ENCODE results near the gene ZNRF2. TPM values are rescaled to one million over a fixed set of nuclear protein-coding genes. Genes with fewer than 3 reads are reported as not detected.

The ZNRF2 gene
- total and polyA plus RNA-seq, 2 donors (not counting 1 experiment from before 2014, with no cell fraction given), result 2.6 to 7.9 TPM

DNA sequence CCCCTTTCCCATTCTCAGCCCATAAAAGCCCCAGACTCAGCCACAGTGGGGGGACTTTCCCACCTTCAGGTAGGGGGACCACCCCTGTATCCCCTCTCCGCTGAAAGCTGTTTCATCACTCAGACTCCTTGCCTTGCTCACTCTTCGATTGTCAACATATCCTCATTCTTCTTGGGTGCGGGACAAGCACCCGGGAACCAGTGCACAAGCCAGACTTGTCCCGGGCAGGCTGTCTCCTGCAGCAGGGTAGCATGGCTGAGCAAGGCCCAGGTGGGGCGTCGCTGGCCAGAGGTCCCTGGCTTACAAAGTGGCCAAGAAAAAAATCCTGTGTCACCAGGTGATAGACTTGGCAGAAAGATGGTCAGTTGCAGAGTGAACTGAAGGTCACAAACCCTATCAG, 129.5 kb downstream of the ZNRF2 start:
- no peak for TF ChIP-seq EZH2 (IDR thresholded peaks at IDR 0.05; ENCODE audit: low read length, missing control alignments)
- TF ChIP-seq, protein P1, sequence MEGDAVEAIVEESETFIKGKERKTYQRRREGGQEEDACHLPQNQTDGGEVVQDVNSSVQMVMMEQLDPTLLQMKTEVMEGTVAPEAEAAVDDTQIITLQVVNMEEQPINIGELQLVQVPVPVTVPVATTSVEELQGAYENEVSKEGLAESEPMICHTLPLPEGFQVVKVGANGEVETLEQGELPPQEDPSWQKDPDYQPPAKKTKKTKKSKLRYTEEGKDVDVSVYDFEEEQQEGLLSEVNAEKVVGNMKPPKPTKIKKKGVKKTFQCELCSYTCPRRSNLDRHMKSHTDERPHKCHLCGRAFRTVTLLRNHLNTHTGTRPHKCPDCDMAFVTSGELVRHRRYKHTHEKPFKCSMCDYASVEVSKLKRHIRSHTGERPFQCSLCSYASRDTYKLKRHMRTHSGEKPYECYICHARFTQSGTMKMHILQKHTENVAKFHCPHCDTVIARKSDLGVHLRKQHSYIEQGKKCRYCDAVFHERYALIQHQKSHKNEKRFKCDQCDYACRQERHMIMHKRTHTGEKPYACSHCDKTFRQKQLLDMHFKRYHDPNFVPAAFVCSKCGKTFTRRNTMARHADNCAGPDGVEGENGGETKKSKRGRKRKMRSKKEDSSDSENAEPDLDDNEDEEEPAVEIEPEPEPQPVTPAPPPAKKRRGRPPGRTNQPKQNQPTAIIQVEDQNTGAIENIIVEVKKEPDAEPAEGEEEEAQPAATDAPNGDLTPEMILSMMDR (conservative IDR thresholded peaks at IDR 0.05 in 1 of 2, IDR thresholded peaks at IDR 0.05 in 1 of 2; ENCODE audit: low read depth in 1 of 2, low read length in 2 of 2), result no peak
- H3K79me2 ChIP-seq (ENCODE audit: control insufficient read depth, insufficient read depth, low read length), result no peaks in the 10 kb centered on the region
- no peak overlapping the region for H3K4me2 ChIP-seq (ENCODE audit: extremely low read depth, insufficient read depth, low read length)
- H3K27ac ChIP-seq (ENCODE audit: insufficient read depth, low read length), result no peak overlapping the region
- no peak for DNase-seq (ENCODE audit: low read depth in 2 of 2)
- H3K27me3 ChIP-seq (ENCODE audit: control insufficient read depth, insufficient read depth, low read length), result no peaks in the 10 kb centered on the region
- H3K36me3 ChIP-seq (ENCODE audit: control insufficient read depth, insufficient read depth, low read length), result no peaks in the 10 kb centered on the region
- no peak overlapping the region for H2AFZ ChIP-seq (ENCODE audit: low read length)
- no peak overlapping the region for H3K4me3 ChIP-seq (replicated peaks in 1 of 4; ENCODE audit: control extremely low read depth in 1 of 4, insufficient read depth in 1 of 4, low read depth in 3 of 4, low read length in 4 of 4)
- no peaks in the 10 kb centered on the region for H4K20me1 ChIP-seq (ENCODE audit: control insufficient read depth, extremely low read depth, insufficient read depth, low read length)
- no peaks in the 10 kb centered on the region for H3K9me3 ChIP-seq (ENCODE audit: control insufficient read depth, insufficient read depth, low read depth, low read length)
- no peaks in the 10 kb centered on the region for H3K4me1 ChIP-seq (ENCODE audit: control insufficient read depth, extremely low read depth, insufficient read depth, low read length)
- no peak overlapping the region for H3K9ac ChIP-seq (ENCODE audit: insufficient read depth, low read length)

Other genes with a start within 250 kb of the ZNRF2 start
- gene MTURN, start 149.6 kb upstream of the ZNRF2 start, total RNA-seq, result 12.9 and 16.9 TPM in 2 replicates
- gene MTURN, start 149.6 kb upstream of the ZNRF2 start, polyA plus RNA-seq, result 6.8 and 7.1 TPM in 2 replicates
- 6.9 and 7.3 TPM in 2 replicates for gene NOD1, start 194.2 kb downstream of the ZNRF2 start, total RNA-seq
- gene NOD1, start 194.2 kb downstream of the ZNRF2 start, polyA plus RNA-seq, result 2.8 and 3.3 TPM in 2 replicates
- 24.6 and 33.1 TPM in 2 replicates for gene GGCT, start 220.2 kb downstream of the ZNRF2 start, total RNA-seq
- gene GGCT, start 220.2 kb downstream of the ZNRF2 start, polyA plus RNA-seq, result 21.6 and 23.2 TPM in 2 replicates

All from fibroblast of lung (primary cell).